Panc1 (cell line): ENCODE measurements around the gene CALHM1.

ENCODE experiments used
- CTCF ChIP-seq: fragments of 450-650 bp; IDR thresholded peaks from 2 replicates; pipeline ENCODE4 v1.5.1; 2017; ENCODE audit warnings: mild to moderate bottlenecking
- POLR2AphosphoS5 ChIP-seq: IDR thresholded peaks from 2 replicates; pipeline ENCODE4 v1.6.1; 2012; ENCODE audit warnings: mild to moderate bottlenecking, low read depth, low read length, moderate library complexity
- SIN3A ChIP-seq: IDR thresholded peaks from 2 replicates; pipeline ENCODE4 v1.6.1; 2012; ENCODE audit warnings: low read depth, mild to moderate bottlenecking, low read length, moderate library complexity, borderline replicate concordance; ENCODE audit not compliant: insufficient read depth
- TCF7L2 ChIP-seq: IDR thresholded peaks from 2 replicates; pipeline ENCODE4 v1.6.1; 2011; ENCODE audit warnings: mild to moderate bottlenecking, low read depth, low read length, inconsistent platforms
- TF ChIP-seq, protein P1 (sequence below), 2 experiments: IDR thresholded peaks; 2 replicates each; pipeline ENCODE4 v1.6.1; 2011 to 2012; ENCODE audit warnings: low read depth in 2 of 2, control low read depth in 1 of 2, low read length in 1 of 2, mild to moderate bottlenecking in 1 of 2, moderate library complexity in 1 of 2; ENCODE audit not compliant: insufficient read depth in 1 of 2

DNA sequence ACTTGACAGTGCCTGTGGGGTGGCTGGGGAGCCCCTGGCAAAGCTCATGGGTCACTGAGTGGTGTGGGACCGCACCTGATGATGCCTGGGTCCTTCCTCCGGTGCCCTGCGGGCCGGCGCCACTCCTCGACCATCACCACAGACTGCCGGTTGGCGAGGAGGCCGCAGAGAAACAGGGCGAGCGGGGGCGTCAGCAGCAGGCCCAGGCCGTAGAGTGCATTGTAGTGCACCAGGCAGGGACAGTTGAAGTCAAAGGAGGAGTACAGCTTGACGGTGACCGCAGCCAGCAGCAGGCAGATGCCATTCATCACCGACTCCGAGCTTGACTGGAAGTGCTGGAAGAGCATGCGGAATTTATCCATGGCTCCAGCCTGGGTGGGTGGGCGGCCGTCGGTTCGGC lies 20.0 kb upstream of the CALHM1 start:
- TF ChIP-seq CTCF (no peak), POLR2AphosphoS5 (no peak), SIN3A (no peak), TCF7L2 (no peak)
- TF ChIP-seq, protein P1, sequence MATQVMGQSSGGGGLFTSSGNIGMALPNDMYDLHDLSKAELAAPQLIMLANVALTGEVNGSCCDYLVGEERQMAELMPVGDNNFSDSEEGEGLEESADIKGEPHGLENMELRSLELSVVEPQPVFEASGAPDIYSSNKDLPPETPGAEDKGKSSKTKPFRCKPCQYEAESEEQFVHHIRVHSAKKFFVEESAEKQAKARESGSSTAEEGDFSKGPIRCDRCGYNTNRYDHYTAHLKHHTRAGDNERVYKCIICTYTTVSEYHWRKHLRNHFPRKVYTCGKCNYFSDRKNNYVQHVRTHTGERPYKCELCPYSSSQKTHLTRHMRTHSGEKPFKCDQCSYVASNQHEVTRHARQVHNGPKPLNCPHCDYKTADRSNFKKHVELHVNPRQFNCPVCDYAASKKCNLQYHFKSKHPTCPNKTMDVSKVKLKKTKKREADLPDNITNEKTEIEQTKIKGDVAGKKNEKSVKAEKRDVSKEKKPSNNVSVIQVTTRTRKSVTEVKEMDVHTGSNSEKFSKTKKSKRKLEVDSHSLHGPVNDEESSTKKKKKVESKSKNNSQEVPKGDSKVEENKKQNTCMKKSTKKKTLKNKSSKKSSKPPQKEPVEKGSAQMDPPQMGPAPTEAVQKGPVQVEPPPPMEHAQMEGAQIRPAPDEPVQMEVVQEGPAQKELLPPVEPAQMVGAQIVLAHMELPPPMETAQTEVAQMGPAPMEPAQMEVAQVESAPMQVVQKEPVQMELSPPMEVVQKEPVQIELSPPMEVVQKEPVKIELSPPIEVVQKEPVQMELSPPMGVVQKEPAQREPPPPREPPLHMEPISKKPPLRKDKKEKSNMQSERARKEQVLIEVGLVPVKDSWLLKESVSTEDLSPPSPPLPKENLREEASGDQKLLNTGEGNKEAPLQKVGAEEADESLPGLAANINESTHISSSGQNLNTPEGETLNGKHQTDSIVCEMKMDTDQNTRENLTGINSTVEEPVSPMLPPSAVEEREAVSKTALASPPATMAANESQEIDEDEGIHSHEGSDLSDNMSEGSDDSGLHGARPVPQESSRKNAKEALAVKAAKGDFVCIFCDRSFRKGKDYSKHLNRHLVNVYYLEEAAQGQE (IDR thresholded peaks at IDR 0.05; ENCODE audit: insufficient read depth in 1 of 2, low read depth in 2 of 2, low read length in 1 of 2), result no peak
